Suppressor macrophage (primary cell): ENCODE results near the gene SERPINB10.
A peak's percentile ranks its signal among the peaks of the same experiment; 100 is the strongest.
"Not testable (repeated sequence)": the region's sequence is repeated elsewhere in the genome, so short reads cannot be mapped to it uniquely, and the experiment has no call there.

Source experiments
- DNase-seq, 4 experiments: peaks; one replicate each; pipeline ENCODE4 v3.0.0-alpha.2; 2020 to 2022

The SERPINB10 gene

DNA sequence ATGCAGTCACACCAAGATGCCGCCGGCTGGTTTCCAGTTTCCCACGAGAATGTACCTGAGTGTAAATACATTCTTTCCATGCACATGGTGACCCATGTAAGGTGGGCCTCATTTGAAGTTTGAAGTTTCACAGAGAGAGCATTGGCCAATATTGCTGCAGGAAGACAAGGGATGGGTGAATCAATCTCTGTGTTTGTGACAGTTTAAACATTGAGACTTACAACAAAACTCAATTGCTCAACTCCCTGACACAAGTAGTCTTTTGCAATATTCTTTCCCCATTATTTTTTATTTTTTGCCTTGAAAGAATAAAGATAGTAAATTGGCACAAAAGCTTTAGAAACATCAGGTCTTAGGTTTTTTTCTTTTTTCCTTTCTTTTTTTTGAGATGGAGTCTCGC is 15.2 kb upstream of the SERPINB10 start:
- peak; percentile 11 to 76 (median 44) for DNase-seq

DNA sequence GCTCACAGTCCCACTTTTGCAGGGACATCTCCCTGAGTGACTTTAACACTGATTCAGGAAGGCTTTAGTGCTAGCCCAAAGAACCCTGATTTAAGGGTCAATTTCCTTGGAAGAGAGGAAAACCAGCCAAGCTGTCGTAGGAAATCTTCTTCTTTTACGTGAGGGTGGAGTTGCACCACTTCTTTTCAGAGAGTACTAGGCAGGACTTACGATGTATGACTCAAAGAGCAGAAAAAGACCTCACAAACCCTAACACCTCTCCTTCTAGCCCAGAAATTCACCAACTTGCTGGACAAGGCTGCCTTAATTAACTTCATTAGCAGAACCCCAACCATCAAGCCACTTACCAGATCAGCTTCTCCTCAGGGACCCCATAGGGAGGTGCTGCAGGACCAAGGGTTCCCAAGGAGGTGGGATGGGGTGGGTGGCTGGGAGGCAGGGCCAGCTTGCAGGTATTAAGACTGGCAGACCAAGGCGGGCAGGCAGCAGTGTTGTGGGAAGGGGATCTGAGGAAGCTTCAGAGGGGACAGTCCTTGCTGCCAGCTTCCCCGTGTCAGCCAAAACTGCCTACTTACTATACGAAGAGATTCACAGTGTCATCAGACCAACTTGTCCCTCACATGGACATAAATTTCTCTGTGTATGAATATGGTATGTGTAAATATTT is 13.5 kb upstream of the SERPINB10 start:
- DNase-seq, result no peak

DNA sequence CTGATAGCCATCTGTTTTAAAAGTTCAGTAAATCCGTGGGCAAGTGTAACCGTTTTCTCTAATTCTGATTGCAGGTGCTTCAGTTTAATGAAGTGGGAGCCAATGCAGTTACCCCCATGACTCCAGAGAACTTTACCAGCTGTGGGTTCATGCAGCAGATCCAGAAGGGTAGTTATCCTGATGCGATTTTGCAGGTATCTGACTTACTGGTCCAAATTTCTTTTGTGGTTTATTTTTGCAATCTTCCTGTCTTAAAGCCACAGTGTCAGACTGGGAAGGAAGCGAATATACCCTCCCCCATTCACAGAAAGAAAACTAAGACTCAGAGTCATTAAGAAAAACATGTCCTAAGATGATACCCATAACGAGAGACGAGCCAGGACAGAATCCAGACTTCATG is 12.6 kb upstream of the SERPINB10 start:
- no peak for DNase-seq

DNA sequence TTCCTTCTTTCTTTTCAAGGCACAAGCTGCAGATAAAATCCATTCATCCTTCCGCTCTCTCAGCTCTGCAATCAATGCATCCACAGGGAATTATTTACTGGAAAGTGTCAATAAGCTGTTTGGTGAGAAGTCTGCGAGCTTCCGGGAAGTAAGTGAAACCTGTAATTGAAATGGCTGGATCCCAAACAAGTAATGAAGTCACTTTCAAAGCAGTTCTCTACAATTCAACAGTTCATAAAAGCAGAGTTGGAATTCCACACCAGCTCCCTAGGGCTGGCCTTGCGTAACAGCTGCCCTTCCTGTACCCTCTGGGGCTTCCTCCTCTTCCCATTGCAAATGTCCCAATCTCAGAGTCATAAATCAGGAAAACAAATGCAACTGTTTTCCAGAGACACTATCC is 10.7 kb upstream of the SERPINB10 start:
- DNase-seq, result no peak

DNA sequence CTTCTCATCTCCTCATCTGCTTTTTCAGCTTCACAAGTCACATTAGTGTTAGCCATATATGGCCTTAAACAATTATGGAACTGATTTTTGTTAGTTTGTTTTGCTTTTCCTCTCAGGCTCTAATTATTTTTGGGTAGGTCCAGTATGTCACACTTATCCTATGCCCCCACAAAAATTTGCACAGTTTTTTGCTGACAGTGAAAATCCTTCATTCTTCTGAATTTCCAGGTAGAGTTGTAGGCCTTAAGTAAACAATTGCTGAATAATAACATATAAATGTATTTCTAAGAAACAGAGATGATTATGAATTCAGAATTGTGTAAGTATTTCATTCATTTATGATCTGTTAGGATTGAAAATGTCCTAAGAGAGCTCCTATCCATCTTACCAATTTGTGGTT is 8.6 kb upstream of the SERPINB10 start:
- no peak for DNase-seq

DNA sequence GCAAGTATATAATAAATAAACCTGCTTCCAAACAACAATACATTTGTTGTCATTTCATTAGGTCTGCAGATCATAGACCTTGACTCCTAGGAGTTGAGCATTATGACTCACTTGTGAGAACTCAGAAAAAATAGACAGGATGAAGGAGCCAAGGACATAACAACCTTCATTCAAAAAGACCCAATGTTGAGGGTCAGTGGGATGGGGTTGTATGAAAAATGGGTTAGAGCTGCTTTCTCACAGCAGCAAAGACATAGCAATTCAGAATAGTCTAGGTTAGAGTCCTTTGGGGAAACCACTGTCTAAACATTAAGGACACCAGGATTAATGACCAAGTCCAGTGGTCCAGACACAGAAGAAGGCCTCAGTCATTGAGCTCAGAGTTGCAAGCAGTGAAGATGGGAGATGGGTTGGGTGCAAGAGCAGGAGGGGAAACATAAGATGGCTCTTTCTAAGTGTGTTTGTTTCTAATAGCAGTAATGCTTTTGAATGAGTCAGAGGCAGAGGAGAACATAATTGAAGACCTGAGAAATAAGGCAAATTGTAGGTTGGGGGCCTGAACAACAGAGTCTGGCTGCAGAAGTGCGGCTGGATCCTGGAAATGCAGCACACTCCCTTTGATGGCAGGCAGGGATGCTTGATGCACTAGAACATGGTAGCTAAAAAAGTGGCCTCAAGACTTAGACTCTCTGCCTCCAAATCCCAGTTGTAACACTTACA is 3.7 kb upstream of the SERPINB10 start:
- DNase-seq, result no peak

DNA sequence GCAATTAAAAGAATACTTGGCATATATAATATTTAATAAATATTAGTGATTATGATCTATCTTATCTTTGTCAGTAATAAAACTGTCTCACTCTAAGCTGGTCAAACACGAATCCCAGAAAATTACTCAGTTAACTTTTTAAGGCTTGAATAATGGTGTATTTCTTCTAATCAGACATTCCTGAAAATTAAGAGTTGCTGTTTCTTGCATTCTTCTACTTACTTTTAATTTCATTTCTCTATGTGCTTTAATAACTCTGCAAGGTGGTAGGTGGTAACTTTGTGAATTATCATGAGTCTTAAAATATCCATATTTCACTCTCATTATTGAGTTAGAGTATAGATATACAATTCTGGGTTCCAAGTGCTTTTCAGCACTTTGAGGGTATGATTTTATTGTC is 3.1 kb upstream of the SERPINB10 start:
- DNase-seq, result no peak

DNA sequence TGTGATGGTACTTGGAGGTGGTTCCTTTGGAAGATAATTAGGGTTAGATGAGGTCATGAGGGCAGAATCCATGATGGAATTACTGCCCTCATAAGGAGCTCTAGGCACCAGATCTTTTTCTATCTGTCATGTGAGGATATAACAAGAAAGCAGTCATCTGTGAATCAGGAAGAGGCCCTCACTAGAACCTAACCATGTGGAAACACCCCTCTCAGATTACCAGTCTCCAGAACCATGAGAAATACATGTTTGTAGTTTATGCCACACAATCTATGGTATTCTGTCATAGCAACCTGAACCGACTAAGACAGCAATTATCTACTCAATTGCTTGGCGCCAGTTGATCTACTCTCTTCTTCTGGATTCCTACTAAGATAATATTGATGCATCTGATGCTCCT is 2.4 kb upstream of the SERPINB10 start:
- no peak for DNase-seq

DNA sequence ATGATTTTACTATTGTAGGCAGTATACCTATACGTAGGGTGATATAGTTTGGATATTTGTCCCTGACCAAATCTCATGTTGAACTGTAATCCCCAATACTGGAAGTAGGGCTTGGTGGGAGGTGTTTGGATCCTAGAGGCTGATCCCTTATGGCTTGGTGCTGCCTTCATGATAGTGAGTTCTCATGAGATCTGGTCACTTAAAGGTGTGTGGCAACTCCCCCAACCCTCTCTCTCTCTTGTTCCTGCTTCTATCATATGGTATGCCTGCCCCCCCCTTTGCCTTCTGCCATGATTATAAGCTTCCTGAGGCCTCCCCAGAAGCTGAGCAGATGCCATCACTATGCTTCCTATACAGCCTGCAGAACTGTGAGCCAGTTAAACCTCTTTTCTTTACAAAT is 1.7 kb upstream of the SERPINB10 start:
- no peak for DNase-seq

DNA sequence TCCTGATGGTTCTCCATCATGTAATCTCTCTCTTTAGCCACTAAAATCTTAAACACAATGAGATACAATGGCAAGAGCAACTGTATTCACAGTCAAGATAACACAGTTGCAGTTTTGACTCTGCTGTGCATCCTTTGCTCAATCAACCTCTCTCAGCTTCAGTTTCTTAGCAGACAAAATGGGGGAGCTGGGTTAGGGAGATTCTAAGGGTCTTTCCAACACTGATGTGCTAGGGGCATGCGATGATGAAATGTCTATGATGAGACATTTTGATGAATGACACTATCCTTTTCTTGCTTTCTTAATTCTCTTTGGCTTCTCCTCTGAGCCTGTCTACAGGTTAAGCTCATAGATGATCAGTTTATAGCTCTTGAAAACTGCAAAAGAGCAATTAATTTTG is 1.1 kb downstream of the SERPINB10 start:
- DNase-seq, result no peak

DNA sequence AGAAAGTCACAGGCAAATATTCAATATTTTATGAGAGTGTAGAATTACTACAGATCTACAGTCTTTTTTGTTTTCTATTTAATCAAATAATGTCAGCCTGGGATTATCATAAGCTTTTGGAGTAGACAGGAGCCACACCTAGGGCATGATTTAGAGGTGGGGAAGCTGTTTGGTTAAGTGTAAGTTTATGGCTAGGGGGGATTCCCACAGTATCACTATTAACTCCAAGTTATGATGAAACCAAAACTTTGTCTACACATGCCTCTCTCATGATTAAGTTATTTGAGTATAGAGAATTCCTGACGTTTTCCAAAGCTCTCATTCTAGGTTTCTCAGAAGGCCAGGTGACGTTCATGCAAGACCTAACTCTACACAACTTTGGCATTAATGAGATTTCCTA is 2.1 kb downstream of the SERPINB10 start:
- DNase-seq, result no peak

DNA sequence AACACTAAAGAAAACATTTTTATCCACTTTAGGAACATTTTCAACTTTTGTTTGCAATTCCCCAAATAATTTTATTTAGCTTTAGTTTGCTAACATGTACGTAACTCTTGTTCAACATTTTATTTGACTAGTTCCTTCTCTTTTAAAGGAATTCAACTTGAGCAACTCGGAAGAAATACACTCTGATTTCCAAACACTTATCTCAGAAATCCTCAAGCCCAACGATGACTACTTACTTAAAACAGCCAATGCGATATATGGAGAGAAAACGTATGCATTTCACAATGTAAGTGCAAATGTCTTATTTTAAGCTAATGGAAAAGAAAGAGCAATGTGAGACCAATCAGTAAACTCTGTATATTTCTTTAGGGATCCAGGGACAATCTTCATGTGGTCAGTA is 10.1 kb downstream of the SERPINB10 start:
- peak in 3 of 4 experiments; percentile 27 to 61 (median 60) for DNase-seq

DNA sequence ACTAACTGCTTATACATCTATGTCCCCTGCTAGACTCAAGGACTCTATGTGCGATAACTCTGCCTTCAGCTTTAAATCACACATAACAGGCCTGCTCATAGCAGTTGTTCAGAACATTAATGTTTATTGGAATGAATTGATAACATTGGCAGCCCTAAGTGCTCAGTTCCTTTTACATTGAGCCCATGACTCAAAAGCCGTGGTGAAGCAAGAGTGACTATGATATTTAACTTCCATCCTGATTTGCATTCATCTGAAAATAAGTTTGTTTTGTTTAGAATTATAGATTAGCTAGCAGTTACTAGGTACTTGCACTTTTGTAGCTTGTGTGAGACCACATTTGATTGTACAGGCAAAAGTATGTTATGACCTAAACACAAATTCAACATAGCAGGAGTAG is 14.3 kb downstream of the SERPINB10 start:
- DNase-seq, result peak in 1 of 4 experiments; percentile 26

DNA sequence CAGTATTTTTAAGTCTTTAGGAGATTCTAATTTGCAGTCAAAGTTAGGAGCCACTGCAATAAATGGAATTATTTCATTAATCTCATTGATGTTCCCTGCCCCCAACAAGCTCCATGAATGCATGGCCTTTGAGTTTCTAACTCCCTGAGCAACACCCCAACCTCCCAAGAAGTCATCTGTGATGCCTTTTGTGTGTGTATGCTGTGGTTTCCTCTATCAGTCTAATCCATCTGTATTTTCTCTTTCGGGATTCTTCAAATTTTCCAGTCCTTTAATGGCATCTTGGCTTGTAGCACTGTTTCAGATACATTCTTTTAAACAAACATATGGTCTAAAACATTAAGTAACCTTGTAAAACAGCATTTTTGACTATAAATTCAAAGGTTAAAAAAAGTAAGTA is 16.8 kb downstream of the SERPINB10 start:
- DNase-seq, result no peak

DNA sequence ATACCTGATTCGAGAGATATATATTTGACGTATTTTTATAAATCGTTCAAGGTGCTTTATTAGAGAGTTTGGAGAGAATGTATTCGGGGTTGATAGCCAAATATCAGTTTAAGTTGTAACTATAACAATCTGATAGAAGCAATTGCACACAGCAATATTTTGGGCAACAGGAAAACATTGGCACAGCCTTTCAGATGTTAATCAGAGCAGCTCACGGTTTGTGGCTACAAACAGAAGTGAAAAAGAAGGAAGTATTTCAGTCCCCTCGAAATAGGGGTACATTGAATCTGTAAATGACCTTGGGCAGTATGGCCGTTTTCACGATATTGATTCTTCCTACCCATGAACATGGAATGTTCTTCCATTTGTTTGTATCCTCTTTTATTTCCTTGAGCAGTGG is 20.6 kb downstream of the SERPINB10 start:
- DNase-seq, result peak in 2 of 4 experiments; percentile 18 to 32

DNA sequence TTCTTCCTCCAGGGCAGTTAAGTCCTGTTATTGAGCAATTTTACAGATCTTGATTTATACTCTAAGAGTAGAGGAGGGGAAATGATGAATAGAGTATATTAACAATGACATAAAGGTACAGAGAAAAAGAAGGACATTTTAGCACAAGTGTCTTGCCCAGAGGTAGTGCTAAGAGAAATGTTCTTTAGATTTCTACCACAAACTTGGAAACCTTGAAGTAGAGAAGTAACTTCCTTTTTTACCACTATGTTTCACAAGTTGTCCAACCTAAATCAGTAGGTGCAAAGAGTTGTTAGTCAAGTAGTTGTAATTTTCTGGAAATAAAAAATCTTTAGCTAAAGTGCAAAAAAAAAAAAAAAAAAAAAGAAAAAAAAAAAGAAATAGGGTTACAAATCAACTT is 21.6 kb downstream of the SERPINB10 start:
- peak in 2 of 4 experiments; percentile 13 to 18 for DNase-seq

DNA sequence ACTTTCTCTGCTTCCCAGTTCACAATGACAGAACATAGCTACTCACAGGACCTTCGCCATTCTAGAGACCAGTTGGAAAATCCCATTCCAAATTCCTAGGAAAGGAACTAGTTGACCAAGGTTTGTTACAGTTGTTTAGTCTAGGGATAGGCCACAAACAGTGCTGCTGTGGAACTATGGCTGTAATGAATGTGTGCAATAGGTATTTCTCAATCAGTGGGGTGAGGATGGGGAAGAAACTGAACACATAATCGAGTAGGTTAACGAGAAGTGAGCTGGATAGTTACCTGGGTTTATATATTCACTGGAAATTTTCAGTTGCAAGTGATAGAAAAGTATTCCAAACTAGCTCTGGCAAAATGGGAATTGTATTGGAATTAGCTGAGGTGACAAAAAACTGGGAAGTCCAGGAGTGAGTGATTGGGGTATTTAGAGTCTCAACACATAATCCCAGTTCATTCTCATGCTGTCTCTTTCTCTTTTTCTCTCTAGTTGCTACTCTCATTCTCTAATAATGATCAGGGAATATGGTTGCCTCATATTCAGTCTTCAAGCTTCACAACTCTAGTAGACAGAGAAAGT is 23.1 kb downstream of the SERPINB10 start:
- peak in 3 of 4 experiments; percentile 13 to 54 (median 23) for DNase-seq

DNA sequence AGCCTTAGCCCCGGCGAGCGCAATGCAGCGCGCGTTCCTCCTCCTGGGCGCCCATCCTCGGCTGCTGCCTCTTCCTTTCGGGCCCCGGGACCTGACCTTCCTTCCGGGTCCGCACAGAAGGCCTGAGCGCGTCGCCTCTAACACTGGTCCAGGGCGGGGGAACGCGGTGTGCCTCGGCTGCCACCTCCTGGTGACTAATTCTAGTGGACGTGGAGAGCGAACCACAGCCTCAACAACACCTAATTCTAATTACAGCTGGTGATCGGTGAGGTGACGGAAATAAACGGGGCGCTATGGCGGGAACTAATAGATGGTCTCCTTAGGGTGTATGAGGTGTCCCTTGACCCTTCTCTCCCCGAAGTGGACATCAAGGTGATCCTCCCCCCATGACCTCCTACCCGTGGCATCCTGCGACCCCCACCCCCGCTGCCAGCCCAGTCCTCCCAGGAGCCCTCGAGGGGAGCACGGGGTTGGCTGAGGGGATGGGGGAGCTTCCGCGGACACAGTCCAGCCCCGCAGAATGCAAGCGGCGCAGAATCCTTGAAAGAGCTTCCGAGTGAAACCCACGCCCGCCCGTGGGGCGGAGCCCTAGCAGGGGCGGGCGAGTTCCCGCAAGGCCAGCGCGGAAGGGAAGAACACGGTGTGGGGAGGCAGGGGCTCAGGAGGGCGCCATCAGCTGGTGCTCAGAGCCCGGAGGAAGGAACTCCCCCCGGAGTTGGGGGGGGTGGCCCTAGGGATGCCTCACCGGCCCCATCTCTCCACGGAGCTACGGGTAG is 28.6 kb downstream of the SERPINB10 start:
- DNase-seq, result peak; percentile 90 to 95 (median 93)

DNA sequence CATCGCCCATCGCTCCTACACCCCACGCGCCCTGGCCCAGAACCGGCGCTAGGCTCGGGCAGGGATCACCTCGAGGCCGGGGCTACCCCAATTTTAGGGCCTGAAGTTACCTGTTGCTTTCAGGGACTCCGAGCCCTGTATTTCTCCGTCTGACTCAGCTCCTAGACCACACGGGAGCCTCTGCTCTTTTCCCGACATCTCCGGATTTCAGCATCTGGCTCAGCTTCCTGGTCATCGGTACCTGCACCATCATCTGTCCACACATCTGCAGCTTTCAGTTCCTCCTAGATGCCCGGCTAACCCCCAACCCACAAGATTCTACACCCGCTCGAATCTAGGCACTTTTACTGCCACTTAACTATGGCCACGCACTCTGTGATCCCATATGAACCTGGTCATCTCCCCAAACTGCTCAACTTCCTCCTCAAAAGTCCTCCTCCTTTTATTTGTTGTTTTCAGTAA is 29.2 kb downstream of the SERPINB10 start:
- no peak for DNase-seq

DNA sequence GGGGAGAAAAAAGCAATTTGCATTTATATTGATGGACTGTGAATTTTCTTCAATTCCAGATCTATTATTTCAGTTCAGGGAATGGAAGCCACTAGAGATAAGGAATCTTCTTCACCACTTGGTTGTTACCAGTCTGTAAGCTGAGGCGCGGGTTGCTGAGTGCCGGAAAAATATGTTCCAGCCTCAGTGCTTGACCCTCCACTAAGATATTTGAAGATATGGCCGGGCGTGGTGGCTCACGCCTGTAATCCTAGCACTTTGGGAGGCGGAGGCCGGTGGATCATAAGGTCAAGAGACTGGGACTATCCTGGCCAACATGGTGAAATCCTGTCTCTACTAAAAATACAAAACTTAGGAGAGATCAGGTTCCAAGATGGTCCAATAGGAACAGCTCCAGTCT is 32.2 kb downstream of the SERPINB10 start:
- DNase-seq, result no peak

DNA sequence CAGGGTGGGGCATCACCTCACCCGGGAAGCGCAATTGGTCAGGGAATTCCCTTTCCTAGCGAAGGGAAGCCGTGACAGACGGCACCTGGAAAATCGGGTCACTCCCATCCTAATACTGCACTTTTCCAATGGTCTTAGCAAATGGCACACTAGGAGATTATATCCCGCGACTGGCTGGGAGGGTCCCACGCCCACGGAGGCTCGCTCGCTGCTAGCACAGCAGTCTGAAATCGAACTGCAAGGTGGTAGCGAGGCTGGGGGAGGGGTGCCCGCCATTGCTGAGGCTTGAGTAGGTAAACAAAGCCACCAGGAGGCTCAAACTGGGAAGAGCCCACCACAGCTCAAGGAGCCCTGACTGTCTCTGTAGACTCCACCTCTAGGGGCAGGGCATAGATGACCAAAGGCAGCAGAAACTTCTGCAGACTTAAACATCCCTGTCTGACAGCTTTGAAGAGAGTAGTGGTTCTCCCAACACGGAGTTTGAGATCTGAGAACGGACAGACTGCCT is 32.8 kb downstream of the SERPINB10 start:
- not testable (repeated sequence) for DNase-seq

DNA sequence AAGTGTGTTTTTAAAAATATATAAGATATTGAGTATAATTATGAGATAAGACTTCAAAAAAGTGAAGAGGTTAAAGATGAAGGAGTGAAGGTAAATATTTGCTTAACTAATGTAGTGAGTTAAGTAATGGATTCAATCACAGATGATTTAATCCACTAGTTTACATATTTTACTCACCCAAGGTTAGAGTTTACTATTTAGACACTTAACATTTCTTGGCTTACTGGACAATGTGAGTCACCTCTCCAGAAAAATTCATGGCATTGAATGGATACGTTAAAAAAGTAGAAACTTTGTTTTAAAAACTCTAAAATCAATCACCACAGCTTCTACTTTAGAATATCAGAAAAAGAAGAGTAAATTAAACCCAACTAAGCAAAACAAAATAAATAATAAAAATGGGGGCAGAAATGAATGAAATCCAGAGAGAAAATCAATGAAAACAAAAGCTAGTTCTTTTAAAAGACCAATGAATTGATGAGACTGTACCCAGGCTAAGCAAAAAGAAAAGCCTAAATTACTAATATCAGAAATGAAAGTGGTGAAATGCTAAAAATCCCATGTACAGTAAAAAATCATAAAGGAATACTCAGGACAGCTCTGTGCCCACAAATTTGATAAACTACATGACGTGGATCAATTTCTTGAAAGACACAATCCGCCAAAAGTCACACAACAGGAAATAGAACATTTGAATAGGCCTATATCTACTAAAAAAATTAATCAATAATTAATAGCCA is 39.5 kb downstream of the SERPINB10 start:
- no peak for DNase-seq
